OCI-LY7 (cell line): ENCODE results near the gene UNG. TPM values are rescaled to one million over a fixed set of nuclear protein-coding genes. Genes with fewer than 3 reads are reported as not detected.
"Not testable (repeated sequence)": the region's sequence is repeated elsewhere in the genome, so short reads cannot be mapped to it uniquely, and the experiment has no call there.

Experiments
- BruUV-seq: library from RNA; stranded (reverse); fragments of 400-500 nt; replicated peaks from 2 replicates; lab custom pipeline; 2021; lab: Mats Ljungman, UMichigan
- CTCF ChIA-PET: fragments of 300-600 bp; sonication (Branson Sonifier 250); formaldehyde crosslinking; loops from one replicate; lab custom pipeline; 2022; ENCODE audit warnings: antibody characterized with exemption; ENCODE audit not compliant: unreplicated experiment; lab: Charles Lee
- POLR2A ChIA-PET: fragments of 300-600 bp; sonication (Branson Sonifier 250); formaldehyde crosslinking; loops from one replicate; lab custom pipeline; 2022; ENCODE audit warnings: antibody characterized with exemption; lab: Charles Lee
- DNase-seq: peaks from one replicate; pipeline ENCODE4 v3.0.0-alpha.2; 2015; ENCODE audit warnings: low spot score
- H2AFZ ChIP-seq: fragments of 200-600 bp; sonication (generic), shearing (Covaris generic); 2 replicates; pipeline ENCODE4 v1.6.1; 2014; ENCODE audit warnings: mild to moderate bottlenecking, antibody characterized with exemption, low read length, moderate library complexity
- H3K27ac ChIP-seq: fragments of 200-600 bp; sonication (generic); 2 replicates; pipeline ENCODE4 v1.5.1; 2014; ENCODE audit warnings: mixed run types, low read depth, mild to moderate bottlenecking, moderate library complexity, low read length, inconsistent platforms; ENCODE audit not compliant: poor library complexity, severe bottlenecking
- H3K36me3 ChIP-seq: fragments of 200-600 bp; sonication (generic); 2 replicates; pipeline ENCODE4 v1.6.1; 2014; ENCODE audit warnings: mild to moderate bottlenecking, antibody characterized with exemption, low read length, moderate library complexity, mixed read lengths; ENCODE audit not compliant: insufficient read depth
- H3K4me1 ChIP-seq: fragments of 200-600 bp; sonication (generic); 2 replicates; pipeline ENCODE4 v1.5.1; 2014; ENCODE audit warnings: mild to moderate bottlenecking, low read length; ENCODE audit not compliant: insufficient read depth, poor library complexity, severe bottlenecking
- H3K4me2 ChIP-seq: fragments of 200-600 bp; sonication (generic); 2 replicates; pipeline ENCODE4 v1.6.1; 2014; ENCODE audit warnings: mild to moderate bottlenecking, low read length
- H3K4me3 ChIP-seq: fragments of 200-600 bp; sonication (generic); 2 replicates; pipeline ENCODE4 v1.5.1; 2014; ENCODE audit warnings: mild to moderate bottlenecking, low read depth, low read length; ENCODE audit not compliant: poor library complexity, severe bottlenecking
- H3K79me2 ChIP-seq: fragments of 200-600 bp; sonication (generic); 2 replicates; pipeline ENCODE4 v1.6.1; 2016; ENCODE audit warnings: low read depth, mild to moderate bottlenecking, low read length, moderate library complexity, mixed read lengths; ENCODE audit not compliant: insufficient read depth
- H3K9me2 ChIP-seq: fragments of 200-600 bp; sonication (generic); 2 replicates; pipeline ENCODE4 v1.6.1; 2016; ENCODE audit warnings: mild to moderate bottlenecking, low read length, mixed read lengths; ENCODE audit not compliant: insufficient read depth
- H3K9me3 ChIP-seq: fragments of 200-600 bp; sonication (generic); 2 replicates; pipeline ENCODE4 v1.6.1; 2014; ENCODE audit warnings: mild to moderate bottlenecking, mixed run types, low read length, mixed read lengths
- H4K20me1 ChIP-seq: fragments of 200-600 bp; sonication (generic); 2 replicates; pipeline ENCODE4 v1.6.1; 2014; ENCODE audit warnings: mild to moderate bottlenecking, antibody characterized with exemption, low read length, moderate library complexity, mixed read lengths; ENCODE audit not compliant: insufficient read depth
- EZH2phosphoT487 ChIP-seq: fragments of 200-600 bp; sonication (generic); IDR thresholded peaks from 2 replicates; pipeline ENCODE4 v1.6.1; 2018; ENCODE audit warnings: low read depth, borderline replicate concordance, mild to moderate bottlenecking, mixed run types, antibody characterized with exemption, low read length, moderate library complexity, mixed read lengths
- intact Hi-C: fragments of 100-400 bp; cut with micrococcal nuclease; formaldehyde crosslinking; loops from one replicate; pipeline ENCODE4 v1.10.0; 2022; ENCODE audit not compliant: unreplicated experiment
- total RNA-seq, 2 experiments: library from RNA; depleted of rRNA in 1 of 2; stranded (reverse); fragments of >200 nt in 1 of 2; shearing (Covaris generic) in 1 of 2; gene quantifications; 2 replicates each; pipeline ENCODE4 v1.2.3, GENCODE V29; 2014 to 2022
- TF ChIP-seq, protein P1 (sequence below): fragments of 200-600 bp; sonication (generic); conservative IDR thresholded peaks from 2 replicates; pipeline ENCODE4 v1.5.1; 2014; ENCODE audit warnings: mild to moderate bottlenecking, antibody characterized with exemption, low read length, moderate library complexity, mixed read lengths

UNG gene
- total RNA-seq, 2 experiments from 2014 or later: 60.6 to 84.1 TPM

DNA sequence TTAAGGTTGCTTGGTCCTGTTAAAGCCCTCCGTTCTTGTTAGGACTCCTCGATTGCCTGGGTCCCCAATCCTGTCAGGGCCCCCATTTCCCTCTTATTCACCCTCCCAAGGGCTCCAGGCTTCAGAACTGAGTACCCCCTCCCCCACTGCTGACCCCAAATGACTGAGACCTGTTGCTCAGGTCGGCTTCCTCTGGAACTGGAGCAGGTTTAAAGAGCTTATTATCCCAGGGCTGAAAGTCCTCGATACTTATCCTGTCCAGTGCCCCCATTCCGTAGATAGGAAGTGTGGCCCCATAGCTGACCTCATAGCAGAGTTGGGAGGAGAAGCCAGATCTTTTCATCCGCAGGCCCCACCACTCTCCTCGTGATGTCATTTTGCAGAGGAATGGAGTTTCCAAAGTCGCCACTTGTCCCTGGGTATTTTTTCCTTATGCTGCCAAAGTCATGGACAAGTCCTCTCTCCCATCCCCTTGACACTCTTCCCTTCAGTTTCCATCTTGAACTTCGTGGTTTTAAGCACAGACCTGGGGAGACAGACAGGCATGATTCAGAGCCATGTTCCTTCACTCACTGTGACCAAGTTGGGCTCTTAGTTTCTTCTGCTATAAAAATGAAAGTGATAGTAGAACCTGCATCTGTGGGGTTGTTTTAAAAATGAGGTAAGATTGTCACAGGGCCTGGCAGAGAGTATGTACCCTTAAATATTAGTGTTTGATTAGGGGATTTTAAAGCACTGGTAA is 43.8 kb upstream of the UNG start:
- TSS peak; percentile 79 for BruUV-seq
- CTCF ChIA-PET: no interaction called here
- POLR2A ChIA-PET: interaction anchor here (0.8 to 1.8 kb wide), 7 partner anchors 8 to 195 kb away, joined by 3 to 13 read pairs (median 4); partner anchors contain the start of gene ALKBH2
- peak overlapping the region; percentile 81 for H3K4me3 ChIP-seq
- H3K36me3 ChIP-seq: peaks cover 31% of the 10 kb centered on the region
- H3K79me2 ChIP-seq: peaks cover 44% of the 10 kb centered on the region
- DNase-seq: peak; percentile 58
- intact Hi-C loops: loop anchor here (1.0 kb wide), 1 partner anchor 9 kb away; no protein-coding TSS in a partner anchor
- H3K9me2 ChIP-seq: no peaks in the 10 kb centered on the region
- peak overlapping the region; percentile 99 for H3K4me2 ChIP-seq
- no peaks in the 10 kb centered on the region for H3K9me3 ChIP-seq
- no peak for TF ChIP-seq EZH2phosphoT487
- TF ChIP-seq, protein P1, sequence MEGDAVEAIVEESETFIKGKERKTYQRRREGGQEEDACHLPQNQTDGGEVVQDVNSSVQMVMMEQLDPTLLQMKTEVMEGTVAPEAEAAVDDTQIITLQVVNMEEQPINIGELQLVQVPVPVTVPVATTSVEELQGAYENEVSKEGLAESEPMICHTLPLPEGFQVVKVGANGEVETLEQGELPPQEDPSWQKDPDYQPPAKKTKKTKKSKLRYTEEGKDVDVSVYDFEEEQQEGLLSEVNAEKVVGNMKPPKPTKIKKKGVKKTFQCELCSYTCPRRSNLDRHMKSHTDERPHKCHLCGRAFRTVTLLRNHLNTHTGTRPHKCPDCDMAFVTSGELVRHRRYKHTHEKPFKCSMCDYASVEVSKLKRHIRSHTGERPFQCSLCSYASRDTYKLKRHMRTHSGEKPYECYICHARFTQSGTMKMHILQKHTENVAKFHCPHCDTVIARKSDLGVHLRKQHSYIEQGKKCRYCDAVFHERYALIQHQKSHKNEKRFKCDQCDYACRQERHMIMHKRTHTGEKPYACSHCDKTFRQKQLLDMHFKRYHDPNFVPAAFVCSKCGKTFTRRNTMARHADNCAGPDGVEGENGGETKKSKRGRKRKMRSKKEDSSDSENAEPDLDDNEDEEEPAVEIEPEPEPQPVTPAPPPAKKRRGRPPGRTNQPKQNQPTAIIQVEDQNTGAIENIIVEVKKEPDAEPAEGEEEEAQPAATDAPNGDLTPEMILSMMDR: no peak
- H3K27ac ChIP-seq: peak overlapping the region; percentile 85
- H4K20me1 ChIP-seq: no peaks in the 10 kb centered on the region
- H2AFZ ChIP-seq: peak overlapping the region; percentile 45; the same call in 1 of the 2 replicates
- peaks cover 46% of the 10 kb centered on the region for H3K4me1 ChIP-seq

DNA sequence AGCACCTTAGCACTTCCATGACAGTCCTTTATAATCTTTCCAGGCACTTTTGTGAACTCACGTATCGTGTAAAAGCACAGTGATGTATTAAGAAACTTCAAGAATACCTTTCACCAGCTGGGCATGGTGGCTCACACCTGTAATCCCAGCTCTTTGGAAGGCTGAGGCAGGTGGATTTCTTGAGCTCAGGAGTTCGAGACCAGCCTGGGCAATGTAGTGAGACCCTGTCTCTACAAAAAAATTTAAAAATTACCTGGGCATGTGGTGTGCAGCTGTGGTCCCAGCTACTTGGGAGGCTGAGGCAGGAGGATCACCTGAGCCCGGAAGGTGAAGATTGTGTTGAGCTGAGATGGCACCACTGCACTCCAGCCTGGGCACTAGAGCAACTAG is 43.3 kb upstream of the UNG start:
- POLR2A ChIA-PET: interaction anchor here (0.6 to 1.8 kb wide), 10 partner anchors 9 to 1147 kb away, joined by 3 to 13 read pairs (median 4); partner anchors contain the start of gene ALKBH2
- H4K20me1 ChIP-seq, H3K9me2 ChIP-seq, intact Hi-C loops, BruUV-seq, DNase-seq, H3K9me3 ChIP-seq, CTCF ChIA-PET: not testable (repeated sequence)
- peak overlapping the region; percentile 81 for H3K4me3 ChIP-seq
- peak overlapping the region; percentile 85 for H3K27ac ChIP-seq
- H2AFZ ChIP-seq: peak overlapping the region; percentile 45; the same call in 1 of the 2 replicates
- H3K36me3 ChIP-seq: peaks cover 37% of the 10 kb centered on the region
- peaks cover 51% of the 10 kb centered on the region for H3K4me1 ChIP-seq
- H3K4me2 ChIP-seq: peak overlapping the region; percentile 99
- peaks cover 44% of the 10 kb centered on the region for H3K79me2 ChIP-seq

DNA sequence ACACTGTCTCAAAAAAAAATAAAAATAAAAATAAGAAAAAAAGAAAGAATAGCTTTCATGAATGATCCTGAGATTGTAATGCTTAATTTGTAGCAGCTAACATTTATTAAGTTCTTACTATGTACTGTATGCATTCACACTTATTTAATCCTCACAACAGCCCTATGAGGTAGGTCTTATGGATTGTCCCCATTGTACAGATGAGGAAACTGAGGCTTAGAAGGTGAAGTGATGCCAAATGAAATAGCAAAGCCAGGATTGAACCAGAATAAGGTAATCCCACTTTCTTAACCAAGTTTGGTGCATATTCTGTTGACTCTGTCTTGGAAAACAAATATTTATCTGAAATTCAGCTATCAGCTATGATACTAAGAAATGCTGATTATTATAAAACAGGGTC is 42.9 kb upstream of the UNG start:
- POLR2A ChIA-PET: interaction anchor here (0.6 to 1.8 kb wide), 10 partner anchors 9 to 1147 kb away, joined by 3 to 13 read pairs (median 4); partner anchors contain the start of gene ALKBH2
- no TSS peak for BruUV-seq

More for the DNA sequence above, 42.9 kb upstream of the UNG start:
- CTCF ChIA-PET: no interaction called here
- H3K79me2 ChIP-seq: peaks cover 44% of the 10 kb centered on the region
- no peak for TF ChIP-seq EZH2phosphoT487
- TF ChIP-seq, protein P1: no peak
- intact Hi-C loops: no loop called here
- peaks cover 38% of the 10 kb centered on the region for H3K36me3 ChIP-seq
- H4K20me1 ChIP-seq: no peaks in the 10 kb centered on the region
- no peaks in the 10 kb centered on the region for H3K9me3 ChIP-seq
- H3K9me2 ChIP-seq: no peaks in the 10 kb centered on the region
- H3K4me2 ChIP-seq: peak overlapping the region; percentile 99
- no peak for DNase-seq
- H3K4me3 ChIP-seq: peak overlapping the region; percentile 81
- H2AFZ ChIP-seq: no peak overlapping the region
- peak overlapping the region; percentile 85 for H3K27ac ChIP-seq
- H3K4me1 ChIP-seq: peaks cover 54% of the 10 kb centered on the region
